Measurements from ENCODE around the gene SPATA33. TPM values are rescaled to one million over a fixed set of nuclear protein-coding genes. Genes with fewer than 3 reads are reported as not detected.

Gene SPATA33
- polyA plus RNA-seq, 2 of the 4 experiments (the other 2 are of a cell fraction), result 6.1 to 12.1 TPM

- ATAC-seq, result no peak
- H3K4me3 ChIP-seq, result no peak overlapping the region
- 0 out of 3 replicates have a peak, but pooled peaks cover 3% of the 10 kb centered on the region for H3K4me1 ChIP-seq
- no peak overlapping the region for H3K27ac ChIP-seq
- FAIRE-seq, result no peak
- WGBS (ENCODE audit: missing lambda C conversion rate), result 38% methylated on average over 13 of the region's 14 CpGs
- no peak overlapping the region; the same call in 2 of the 3 replicates for H3K4me2 ChIP-seq
- H3K9me3 ChIP-seq, result no peaks in the 10 kb centered on the region
- ChIA-PET CTCF (interaction anchor here (0.5 to 6.7 kb wide), 30 partner anchors 9 to 213 kb away, joined by 3 to 125 read pairs (median 8); partner anchors contain the start of genes CHMP1A, CPNE7, DPEP1 and SPATA33), POLR2A (no interaction called here)
- TF ChIP-seq, protein P1, sequence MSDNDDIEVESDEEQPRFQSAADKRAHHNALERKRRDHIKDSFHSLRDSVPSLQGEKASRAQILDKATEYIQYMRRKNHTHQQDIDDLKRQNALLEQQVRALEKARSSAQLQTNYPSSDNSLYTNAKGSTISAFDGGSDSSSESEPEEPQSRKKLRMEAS (IDR thresholded peaks at IDR 0.05), result no peak
- TF ChIP-seq POLR2AphosphoS2 (conservative IDR thresholded peaks at IDR 0.05; ENCODE audit: low read length), result no peak
- TF ChIP-seq SMC3 (IDR thresholded peaks at IDR 0.05), result no peak
- TF ChIP-seq RNF2 (IDR thresholded peaks at IDR 0.05; ENCODE audit: borderline replicate concordance, low read depth), result no peak
- TF ChIP-seq TP53 (CRISPR knock-in tag; IDR thresholded peaks at IDR 0.05), result no peak
- no peak for TF ChIP-seq CBX2 (IDR thresholded peaks at IDR 0.05; ENCODE audit: borderline replicate concordance, low read depth)
- no peak for DNase-seq (ENCODE audit: low read depth in 1 of 2, low spot score in 1 of 2)
These were observed 16.0 kb upstream of the SPATA33 start for GRCh38 chr16:89641458-89642119.

DNA sequence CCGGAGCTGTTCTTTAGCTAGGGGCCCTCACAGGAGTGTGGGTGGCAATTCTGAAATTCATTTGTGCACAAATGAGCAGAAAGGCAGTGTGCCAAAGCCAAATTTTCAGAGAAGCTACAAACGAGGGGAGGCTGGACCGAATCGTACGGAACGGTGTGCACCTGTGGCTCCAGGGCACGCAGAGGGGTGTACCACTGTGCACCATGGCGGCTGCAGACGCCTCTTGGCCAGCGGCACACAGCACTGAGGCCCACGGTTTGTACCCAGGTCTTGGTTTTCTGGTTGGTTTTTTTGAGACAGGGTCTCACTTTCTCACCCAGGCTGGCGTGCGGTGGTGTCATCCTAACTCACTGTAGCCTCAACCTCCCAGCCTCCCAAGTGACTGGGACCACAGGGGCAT, 15.1 kb upstream of the SPATA33 start:
- ChIA-PET CTCF (interaction anchor here (0.5 to 6.7 kb wide), 15 partner anchors 10 to 150 kb away, joined by 3 to 125 read pairs (median 9); partner anchors contain the start of genes CPNE7 and DPEP1), POLR2A (no interaction called here)
- H3K27ac ChIP-seq, result no peak overlapping the region

More for the DNA sequence above, 15.1 kb upstream of the SPATA33 start:
- Histone ChIP-seq H3K4me3 (no peak overlapping the region), H3K9me3 (no peaks in the 10 kb centered on the region), H3K4me2 (no peak overlapping the region), H3K4me1 (0 out of 3 replicates have a peak, but pooled peaks cover 3% of the 10 kb centered on the region)
- no peak for ATAC-seq
- WGBS (ENCODE audit: missing lambda C conversion rate), result 86% methylated on average over 13 of the region's 13 CpGs
- no peak for DNase-seq (ENCODE audit: low read depth in 1 of 2, low spot score in 1 of 2)
- no peak for FAIRE-seq
- TF ChIP-seq RCOR1 (IDR thresholded peaks at IDR 0.05; ENCODE audit: low read depth, low read length), result no peak
- TF ChIP-seq HOXB13 (CRISPR knock-in tag; IDR thresholded peaks at IDR 0.05; ENCODE audit: low read depth), result no peak
- TF ChIP-seq MYC (IDR thresholded peaks at IDR 0.05; ENCODE audit: borderline replicate concordance, low read length), result no peak
- TF ChIP-seq HES2 (IDR thresholded peaks at IDR 0.05), result no peak
- TF ChIP-seq NFE2L2 (conservative IDR thresholded peaks at IDR 0.05; ENCODE audit: low read length), result no peak
- no peak for TF ChIP-seq GATA3 (IDR thresholded peaks at IDR 0.05; ENCODE audit: borderline replicate concordance)
- TF ChIP-seq, protein P2, sequence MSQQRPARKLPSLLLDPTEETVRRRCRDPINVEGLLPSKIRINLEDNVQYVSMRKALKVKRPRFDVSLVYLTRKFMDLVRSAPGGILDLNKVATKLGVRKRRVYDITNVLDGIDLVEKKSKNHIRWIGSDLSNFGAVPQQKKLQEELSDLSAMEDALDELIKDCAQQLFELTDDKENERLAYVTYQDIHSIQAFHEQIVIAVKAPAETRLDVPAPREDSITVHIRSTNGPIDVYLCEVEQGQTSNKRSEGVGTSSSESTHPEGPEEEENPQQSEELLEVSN (IDR thresholded peaks at IDR 0.05; ENCODE audit: borderline replicate concordance, low read depth), result no peak
- no peak for TF ChIP-seq ZC3H11A (IDR thresholded peaks at IDR 0.05)
- TF ChIP-seq BHLHE40 (IDR thresholded peaks at IDR 0.05; ENCODE audit: low read depth, low read length), result no peak
- no peak for TF ChIP-seq JUN (IDR thresholded peaks at IDR 0.05)
- no peak for TF ChIP-seq NPAS2 (CRISPR knock-in tag; IDR thresholded peaks at IDR 0.05; ENCODE audit: borderline replicate concordance)
- no peak for TF ChIP-seq MAFK (IDR thresholded peaks at IDR 0.05; ENCODE audit: partially characterized antibody)
- no peak for TF ChIP-seq HMGXB4 (CRISPR knock-in tag; IDR thresholded peaks at IDR 0.05; ENCODE audit: borderline replicate concordance)
- TF ChIP-seq, protein P3, sequence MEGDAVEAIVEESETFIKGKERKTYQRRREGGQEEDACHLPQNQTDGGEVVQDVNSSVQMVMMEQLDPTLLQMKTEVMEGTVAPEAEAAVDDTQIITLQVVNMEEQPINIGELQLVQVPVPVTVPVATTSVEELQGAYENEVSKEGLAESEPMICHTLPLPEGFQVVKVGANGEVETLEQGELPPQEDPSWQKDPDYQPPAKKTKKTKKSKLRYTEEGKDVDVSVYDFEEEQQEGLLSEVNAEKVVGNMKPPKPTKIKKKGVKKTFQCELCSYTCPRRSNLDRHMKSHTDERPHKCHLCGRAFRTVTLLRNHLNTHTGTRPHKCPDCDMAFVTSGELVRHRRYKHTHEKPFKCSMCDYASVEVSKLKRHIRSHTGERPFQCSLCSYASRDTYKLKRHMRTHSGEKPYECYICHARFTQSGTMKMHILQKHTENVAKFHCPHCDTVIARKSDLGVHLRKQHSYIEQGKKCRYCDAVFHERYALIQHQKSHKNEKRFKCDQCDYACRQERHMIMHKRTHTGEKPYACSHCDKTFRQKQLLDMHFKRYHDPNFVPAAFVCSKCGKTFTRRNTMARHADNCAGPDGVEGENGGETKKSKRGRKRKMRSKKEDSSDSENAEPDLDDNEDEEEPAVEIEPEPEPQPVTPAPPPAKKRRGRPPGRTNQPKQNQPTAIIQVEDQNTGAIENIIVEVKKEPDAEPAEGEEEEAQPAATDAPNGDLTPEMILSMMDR (IDR thresholded peaks at IDR 0.05), result no peak
- no peak for TF ChIP-seq ELK1 (IDR thresholded peaks at IDR 0.05; ENCODE audit: low read depth, low read length)
- TF ChIP-seq TP53 (CRISPR knock-in tag; IDR thresholded peaks at IDR 0.05), result no peak
- TF ChIP-seq POLR2A (IDR thresholded peaks at IDR 0.05; ENCODE audit: low read length), result no peak
- no peak for TF ChIP-seq NR3C1 (IDR thresholded peaks at IDR 0.05)
- no peak for TF ChIP-seq POLR2AphosphoS2 (conservative IDR thresholded peaks at IDR 0.05; ENCODE audit: low read length)

Data from A549 (cell line).